ENCODE results near the gene TNPO2.

TNPO2 gene

GRCh38 chr19:12696366-12697335, 27.1 kb downstream of the TNPO2 start, which contains the start of gene FBXW9 (continued):
- TF ChIP-seq ZBTB26 (tag by site-specific recombination; optimal IDR thresholded peaks at IDR 0.05) (peak; percentile 53), KLF8 (tag by site-specific recombination; IDR thresholded peaks at IDR 0.05) (peak; percentile 62), ZSCAN5A (tag by site-specific recombination; IDR thresholded peaks at IDR 0.05) (no peak), SP3 (tag by site-specific recombination; IDR thresholded peaks at IDR 0.05) (peak; percentile 55; the same call in 1 of the 2 replicates), ZNF660 (tag by site-specific recombination; IDR thresholded peaks at IDR 0.05) (peak; percentile 80), ZNF544 (tag by site-specific recombination; IDR thresholded peaks at IDR 0.05) (no peak), ZNF621 (tag by site-specific recombination; IDR thresholded peaks at IDR 0.05) (no peak), YY1 (tag by site-specific recombination; IDR thresholded peaks at IDR 0.05) (peak; percentile 65; the same call in 1 of the 2 replicates), ZBTB44 (tag by site-specific recombination; IDR thresholded peaks at IDR 0.05) (peak; percentile 71; the same call in 1 of the 2 replicates), KLF7 (tag by site-specific recombination; IDR thresholded peaks at IDR 0.05; ENCODE audit: borderline replicate concordance) (peak; percentile 69; the same call in 1 of the 2 replicates), IKZF3 (tag by site-specific recombination; IDR thresholded peaks at IDR 0.05) (no peak), ZNF2 (tag by site-specific recombination; IDR thresholded peaks at IDR 0.05) (peak; percentile 60; the same call in 1 of the 2 replicates), HOXC10 (CRISPR knock-in tag; IDR thresholded peaks at IDR 0.05) (no peak), ZNF596 (tag by site-specific recombination; IDR thresholded peaks at IDR 0.05) (no peak), ZNF639 (tag by site-specific recombination; IDR thresholded peaks at IDR 0.05) (peak; percentile 47; the same call in 1 of the 2 replicates), MYNN (tag by site-specific recombination; IDR thresholded peaks at IDR 0.05; ENCODE audit: borderline replicate concordance) (no peak), ZEB2 (tag by site-specific recombination; IDR thresholded peaks at IDR 0.05) (peak; percentile 77), ZNF670 (tag by site-specific recombination; IDR thresholded peaks at IDR 0.05; ENCODE audit: low read depth) (no peak), ZNF184 (tag by site-specific recombination; IDR thresholded peaks at IDR 0.05) (no peak), ZNF518A (tag by site-specific recombination; conservative IDR thresholded peaks at IDR 0.05; ENCODE audit: low read depth) (peak; percentile 63; the same call in 1 of the 2 replicates), PRDM4 (tag by site-specific recombination; IDR thresholded peaks at IDR 0.05) (no peak), ZNF76 (tag by site-specific recombination; IDR thresholded peaks at IDR 0.05; ENCODE audit: borderline replicate concordance, low read depth) (peak; percentile 48; the same call in 1 of the 2 replicates)
